GM19455 (cell line): Measurements from ENCODE around the gene CDK5R2.

Experiments used
- ATAC-seq: cut with Tn5 transposase; IDR thresholded peaks from one replicate; pipeline ENCODE4 v1.9.1; 2021; ENCODE audit not compliant: unreplicated experiment

CDK5R2 gene

DNA sequence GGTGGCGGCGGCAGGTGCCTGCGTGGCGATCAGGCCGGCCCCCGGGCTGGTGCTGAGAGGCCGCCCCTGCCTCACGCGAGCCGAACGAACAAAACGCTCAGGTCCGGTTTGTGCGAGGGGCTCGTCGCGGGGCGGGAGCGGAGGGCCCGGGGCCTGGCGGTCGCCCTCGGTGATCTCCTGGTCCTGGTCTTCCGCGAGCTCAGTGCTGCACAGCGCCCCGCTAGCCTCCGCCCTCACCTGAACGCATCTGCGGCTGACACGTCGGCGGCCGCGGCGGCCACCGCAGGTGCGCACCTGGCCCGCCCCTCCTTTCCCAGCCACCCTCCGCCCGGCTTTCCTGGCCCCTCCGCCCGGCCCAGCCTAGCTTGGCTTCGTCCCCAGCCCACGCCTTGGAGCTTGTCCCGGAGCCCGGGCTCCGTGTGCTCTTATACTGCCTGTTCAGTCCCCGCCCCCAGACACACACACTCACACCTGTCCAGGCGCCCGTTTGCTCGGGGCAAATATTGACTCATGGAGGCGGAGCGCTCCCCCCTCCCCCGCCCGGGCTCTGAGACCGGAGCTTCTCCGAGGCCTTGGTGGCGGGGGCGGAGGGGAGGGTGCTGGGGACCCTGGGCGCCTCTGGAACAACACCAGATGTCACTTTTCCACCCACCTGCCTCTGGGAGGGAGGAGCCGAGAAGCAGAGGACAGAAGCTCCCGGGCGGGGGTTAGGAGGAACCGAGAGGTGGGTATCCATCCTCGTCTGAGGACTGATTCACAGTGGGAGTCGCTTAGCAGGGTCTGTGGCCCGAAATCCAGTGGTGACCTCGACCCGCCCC lies 42.3 kb downstream of the CDK5R2 start:
- no peak for ATAC-seq

DNA sequence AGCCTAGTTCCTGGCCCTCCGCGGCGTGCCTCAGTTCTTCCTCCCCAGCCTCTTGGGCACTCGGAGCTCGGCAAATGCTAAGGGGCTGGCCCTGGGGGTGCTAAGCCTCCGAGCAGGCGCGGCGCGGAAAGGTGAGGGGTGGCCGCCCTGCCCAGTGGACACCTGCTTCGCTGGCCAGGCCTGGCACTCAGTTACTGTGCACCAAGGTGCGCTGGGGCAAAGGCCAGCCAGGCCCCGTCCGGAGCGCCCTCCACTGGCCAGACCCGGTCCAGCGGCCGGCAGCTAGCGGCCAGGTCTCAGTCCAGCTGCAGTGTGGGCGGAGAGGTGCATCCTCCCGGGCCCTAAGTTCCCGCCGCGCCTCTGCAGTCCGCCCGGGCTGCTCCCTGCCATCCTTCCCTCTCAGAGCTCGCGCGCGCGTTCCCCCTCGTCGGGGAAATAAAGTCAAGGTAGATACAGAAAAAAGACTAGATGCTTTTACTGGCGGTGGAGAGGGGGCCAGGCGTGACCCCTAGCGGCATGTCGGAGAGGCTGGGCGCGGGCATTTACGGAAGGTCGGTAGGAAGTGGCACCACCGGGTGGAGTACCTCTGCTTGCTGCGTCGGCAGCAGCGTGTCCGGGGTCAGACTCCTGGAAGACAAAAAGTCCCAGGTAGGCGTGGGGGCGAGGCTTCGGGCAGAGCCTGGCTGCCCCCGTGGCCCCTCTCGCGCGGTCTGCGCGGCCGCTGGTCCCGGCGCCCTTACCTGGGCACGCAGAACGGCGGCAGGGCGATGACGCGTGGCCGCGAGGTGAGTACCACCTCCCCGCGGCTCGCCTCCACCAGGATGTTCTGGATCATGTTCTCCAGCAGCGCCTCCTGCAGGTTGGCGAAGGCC lies 43.2 kb downstream of the CDK5R2 start:
- ATAC-seq = no peak

- ATAC-seq = no peak
Observed at GRCh38 chr2:219003267-219003634, 43.8 kb downstream of the CDK5R2 start.

- ATAC-seq = no peak
Observed at GRCh38 chr2:219003979-219004378, 44.5 kb downstream of the CDK5R2 start.

- ATAC-seq = no peak
Observed at GRCh38 chr2:219009294-219009693, 49.8 kb downstream of the CDK5R2 start.

- no peak for ATAC-seq
Observed at GRCh38 chr2:219010162-219010756, 50.8 kb downstream of the CDK5R2 start.

DNA sequence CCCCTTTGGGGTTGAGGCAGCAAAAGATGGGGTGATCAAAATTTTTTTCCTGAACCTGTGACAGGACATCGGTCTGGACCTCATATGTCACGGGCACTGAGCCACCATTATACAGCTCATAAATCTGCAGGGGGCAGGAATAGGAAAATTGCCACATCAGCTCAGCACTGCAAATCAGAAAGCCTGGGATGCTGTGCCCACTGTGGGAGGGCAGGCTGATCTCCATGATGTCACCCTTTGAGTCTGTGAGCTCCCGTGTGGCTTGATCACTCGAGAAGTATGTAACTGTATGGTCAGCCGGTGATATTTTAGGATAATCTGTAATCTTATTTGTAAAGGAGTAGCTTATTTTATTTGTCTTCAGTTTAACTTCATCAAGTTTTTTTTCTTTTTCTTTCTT lies 51.4 kb downstream of the CDK5R2 start:
- ATAC-seq = no peak
